NCI-H2081 (cell line): ENCODE data around the gene ITGB7.

Experiments
- DNase-seq, 2 experiments: peaks; one replicate each; lab custom pipeline; 2025; lab: John Stamatoyannopoulos, UW

Gene ITGB7

GRCh38 chr12:53145383-53146260 is 61.4 kb downstream of the ITGB7 start:
- DNase-seq = no peak

GRCh38 chr12:53143355-53143754 is 63.7 kb downstream of the ITGB7 start:
- DNase-seq = no peak
